ENCODE data around the gene PSME1. TPM values are rescaled to one million over a fixed set of nuclear protein-coding genes. Genes with fewer than 3 reads are reported as not detected.

PSME1 gene
- total RNA-seq = 10 to 100 TPM; 61.2 to 84.5 TPM

DNA sequence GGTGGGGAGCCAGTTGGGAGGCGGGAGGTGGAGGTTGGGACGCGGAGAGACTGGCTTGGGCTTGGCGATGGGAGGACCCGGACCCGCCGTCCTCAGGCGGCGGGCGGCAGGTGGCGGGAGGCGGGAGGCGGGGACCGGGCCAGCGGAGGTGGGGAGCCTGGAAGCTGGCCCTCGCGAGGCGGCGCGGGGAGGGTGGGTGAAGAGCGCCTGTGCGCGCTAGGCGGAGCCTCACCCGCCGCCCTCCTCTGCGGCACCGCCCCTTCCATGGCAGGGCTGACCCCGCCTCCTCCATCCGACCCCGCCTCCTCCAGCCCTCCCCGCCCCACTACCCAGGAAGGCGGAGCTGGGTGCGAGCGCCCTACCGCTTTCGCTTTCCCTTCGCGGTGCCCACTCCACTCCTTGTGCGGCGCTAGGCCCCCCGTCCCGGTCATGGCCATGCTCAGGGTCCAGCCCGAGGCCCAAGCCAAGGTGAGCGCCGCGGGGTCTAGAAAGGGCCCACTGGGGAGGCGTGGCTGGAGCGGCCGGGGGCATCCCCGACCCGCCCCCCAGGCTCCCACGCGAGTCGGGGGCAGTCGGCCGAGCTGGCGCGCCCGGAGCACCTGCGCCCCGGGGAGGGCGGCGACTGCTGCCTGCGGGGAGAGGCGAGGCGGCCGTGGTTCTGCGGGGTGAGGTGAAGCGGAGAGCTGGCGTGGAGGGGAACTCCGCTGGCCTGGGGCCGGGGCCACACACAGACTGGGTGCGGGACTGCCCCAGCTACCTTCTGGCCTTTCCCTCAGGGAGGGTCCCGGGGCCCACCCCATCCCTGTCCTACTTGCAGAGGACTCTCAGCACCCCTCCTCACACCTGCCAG lies at the start of gene PSME1:
Gene PSME1 (plus strand): TSS at position 361 of the 850 bp plus-strand sequence. CDS start 69 bp downstream, at position 430.
- Histone ChIP-seq H3K27ac (peak within 1 kb of the TSS; percentile 57 to 84), H3K9me3 (no peaks in the 10 kb centered on the region), H3K4me1 (ENCODE audit: control insufficient read depth in 1 of 2, low read depth in 2 of 2) (peaks cover 12 to 30% of the 10 kb centered on the region in 2 donors), H3K4me3 (peak within 1 kb of the TSS; percentile 95), H3K27me3 (replicated peaks; ENCODE audit: insufficient read depth) (no peaks in the 10 kb centered on the region), H3K36me3 (peaks cover 13% of the 10 kb centered on the region)
- TF ChIP-seq, protein P1, sequence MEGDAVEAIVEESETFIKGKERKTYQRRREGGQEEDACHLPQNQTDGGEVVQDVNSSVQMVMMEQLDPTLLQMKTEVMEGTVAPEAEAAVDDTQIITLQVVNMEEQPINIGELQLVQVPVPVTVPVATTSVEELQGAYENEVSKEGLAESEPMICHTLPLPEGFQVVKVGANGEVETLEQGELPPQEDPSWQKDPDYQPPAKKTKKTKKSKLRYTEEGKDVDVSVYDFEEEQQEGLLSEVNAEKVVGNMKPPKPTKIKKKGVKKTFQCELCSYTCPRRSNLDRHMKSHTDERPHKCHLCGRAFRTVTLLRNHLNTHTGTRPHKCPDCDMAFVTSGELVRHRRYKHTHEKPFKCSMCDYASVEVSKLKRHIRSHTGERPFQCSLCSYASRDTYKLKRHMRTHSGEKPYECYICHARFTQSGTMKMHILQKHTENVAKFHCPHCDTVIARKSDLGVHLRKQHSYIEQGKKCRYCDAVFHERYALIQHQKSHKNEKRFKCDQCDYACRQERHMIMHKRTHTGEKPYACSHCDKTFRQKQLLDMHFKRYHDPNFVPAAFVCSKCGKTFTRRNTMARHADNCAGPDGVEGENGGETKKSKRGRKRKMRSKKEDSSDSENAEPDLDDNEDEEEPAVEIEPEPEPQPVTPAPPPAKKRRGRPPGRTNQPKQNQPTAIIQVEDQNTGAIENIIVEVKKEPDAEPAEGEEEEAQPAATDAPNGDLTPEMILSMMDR (IDR thresholded peaks at IDR 0.05) = no peak
- DNase-seq (ENCODE audit: low spot score) (peak; percentile 81), ATAC-seq (ENCODE audit: insufficient number of reproducible peaks, low FRiP score, low read depth) (peak; percentile 83)

DNA sequence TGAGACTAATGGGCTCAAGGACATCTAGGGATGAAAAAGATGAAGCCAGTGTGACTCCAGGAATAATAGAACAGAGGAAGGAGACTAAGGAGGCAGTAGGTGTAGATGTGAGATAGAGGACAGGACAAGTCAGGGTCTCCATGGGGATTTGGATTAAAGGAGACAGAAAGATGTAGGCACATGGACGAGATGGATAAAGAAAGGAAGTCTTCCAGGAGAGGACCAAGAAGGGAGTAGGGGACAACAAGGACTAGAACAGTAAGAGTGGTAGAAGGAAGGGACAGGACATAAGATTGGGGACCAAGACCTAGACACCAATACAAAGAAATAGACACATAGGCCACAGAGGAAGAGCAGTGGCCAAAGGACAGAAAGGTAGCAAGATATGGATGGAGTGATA lies 49.0 kb upstream of the PSME1 start:
- ATAC-seq (ENCODE audit: insufficient number of reproducible peaks, low FRiP score, low read depth) (no peak), DNase-seq (ENCODE audit: low spot score) (no peak)
- TF ChIP-seq, protein P1 (IDR thresholded peaks at IDR 0.05) = no peak
- H3K9me3 ChIP-seq = no peaks in the 10 kb centered on the region
- no peak overlapping the region for H3K4me3 ChIP-seq
- no peaks in the 10 kb centered on the region for H3K36me3 ChIP-seq
- no peak overlapping the region for H3K27ac ChIP-seq
- H3K27me3 ChIP-seq (replicated peaks; ENCODE audit: insufficient read depth) = no peaks in the 10 kb centered on the region
- no peaks in the 10 kb centered on the region for H3K4me1 ChIP-seq (ENCODE audit: control insufficient read depth in 1 of 2, low read depth in 2 of 2)

DNA sequence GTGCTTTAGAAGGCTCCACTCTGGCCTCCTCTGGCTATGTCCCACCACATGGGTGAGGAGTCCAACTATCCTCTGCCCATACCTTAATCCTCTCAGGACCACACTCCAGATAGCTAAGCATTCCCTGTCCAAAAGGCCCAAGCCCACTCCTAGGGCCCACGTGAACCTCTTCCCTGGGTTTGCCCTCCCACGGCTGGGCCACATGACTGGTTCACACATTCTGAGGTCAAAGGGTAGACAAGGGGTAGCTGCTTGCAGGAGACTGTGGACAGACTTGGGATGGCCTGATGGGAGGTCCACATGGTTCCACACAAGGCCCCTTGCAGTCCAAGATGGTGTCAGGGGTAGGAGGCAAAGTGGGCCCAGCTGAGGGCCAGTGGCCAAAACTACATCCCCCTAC lies 47.9 kb upstream of the PSME1 start:
- H3K27ac ChIP-seq = no peak overlapping the region
- TF ChIP-seq, protein P1 (IDR thresholded peaks at IDR 0.05) = no peak
- H3K4me3 ChIP-seq = no peak overlapping the region
- peaks cover 2 to 8% of the 10 kb centered on the region in 2 donors for H3K4me1 ChIP-seq (ENCODE audit: control insufficient read depth in 1 of 2, low read depth in 2 of 2)
- H3K9me3 ChIP-seq = no peaks in the 10 kb centered on the region
- DNase-seq (ENCODE audit: low spot score) = no peak
- no peaks in the 10 kb centered on the region for H3K27me3 ChIP-seq (replicated peaks; ENCODE audit: insufficient read depth)
- H3K36me3 ChIP-seq = no peaks in the 10 kb centered on the region
- ATAC-seq (ENCODE audit: insufficient number of reproducible peaks, low FRiP score, low read depth) = no peak

DNA sequence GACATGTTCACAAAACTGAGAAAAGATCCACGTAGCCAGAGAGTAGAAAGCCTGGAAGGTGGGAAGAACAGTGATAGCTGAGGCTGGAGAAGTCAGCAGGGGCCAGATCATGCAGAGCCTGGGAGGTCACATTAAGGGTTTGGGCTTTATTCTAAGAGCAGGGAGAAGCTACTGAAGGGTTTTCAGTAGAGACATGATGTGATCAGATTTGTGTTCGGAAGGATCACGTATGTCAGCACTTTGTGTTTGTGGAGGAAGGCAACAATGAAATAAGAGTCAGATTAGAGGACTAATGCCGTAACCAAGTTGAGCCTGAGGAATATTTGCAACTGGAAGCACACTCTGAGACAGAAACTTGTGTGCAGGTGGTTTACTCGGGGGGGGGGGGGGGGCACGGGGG lies 46.1 kb upstream of the PSME1 start:
- no peaks in the 10 kb centered on the region for H3K27me3 ChIP-seq (replicated peaks; ENCODE audit: insufficient read depth)
- no peak overlapping the region for H3K4me3 ChIP-seq
- no peak overlapping the region for H3K27ac ChIP-seq
- DNase-seq (ENCODE audit: low spot score) (no peak), ATAC-seq (ENCODE audit: insufficient number of reproducible peaks, low FRiP score, low read depth) (no peak)
- TF ChIP-seq, protein P1 (IDR thresholded peaks at IDR 0.05) = no peak
- H3K4me1 ChIP-seq (ENCODE audit: control insufficient read depth in 1 of 2, low read depth in 2 of 2) = peaks cover 9 to 16% of the 10 kb centered on the region in 2 donors
- no peaks in the 10 kb centered on the region for H3K9me3 ChIP-seq
- no peaks in the 10 kb centered on the region for H3K36me3 ChIP-seq

DNA sequence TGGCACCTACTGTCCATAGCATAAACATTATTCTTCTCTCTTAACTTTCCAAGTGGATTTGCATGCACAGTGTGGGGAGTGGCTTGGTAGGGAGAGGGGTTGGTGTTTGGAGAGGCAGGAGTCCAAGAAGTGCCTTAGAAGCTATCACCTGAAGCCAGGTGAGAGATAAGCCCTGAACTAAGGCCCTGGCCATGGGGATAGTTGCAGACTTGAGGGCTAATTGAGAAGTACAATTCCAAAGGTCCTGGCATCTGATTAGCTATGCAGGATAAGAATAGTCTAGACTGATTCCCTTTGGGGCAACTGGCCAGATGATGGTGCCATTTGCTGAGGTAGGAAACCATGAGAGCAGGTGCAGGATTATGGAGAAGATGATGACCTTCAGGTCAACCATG lies 43.9 kb upstream of the PSME1 start:
- DNase-seq (ENCODE audit: low spot score) (no peak), ATAC-seq (ENCODE audit: insufficient number of reproducible peaks, low FRiP score, low read depth) (no peak)
- TF ChIP-seq, protein P1 (IDR thresholded peaks at IDR 0.05) = no peak
- H3K27ac ChIP-seq = no peak overlapping the region
- peaks cover 9 to 25% of the 10 kb centered on the region in 2 donors for H3K4me1 ChIP-seq (ENCODE audit: control insufficient read depth in 1 of 2, low read depth in 2 of 2)
- H3K36me3 ChIP-seq = no peaks in the 10 kb centered on the region
- no peaks in the 10 kb centered on the region for H3K9me3 ChIP-seq
- H3K27me3 ChIP-seq (replicated peaks; ENCODE audit: insufficient read depth) = no peaks in the 10 kb centered on the region
- H3K4me3 ChIP-seq = no peak overlapping the region
